Measurements from ENCODE around the gene SLC22A15.
"Not testable (repeated sequence)": the region's sequence is repeated elsewhere in the genome, so short reads cannot be mapped to it uniquely, and the experiment has no call there.

SLC22A15 gene

GRCh38 chr1:116044071-116044470 lies 67.8 kb downstream of the SLC22A15 start:
- no peak for DNase-seq

DNA sequence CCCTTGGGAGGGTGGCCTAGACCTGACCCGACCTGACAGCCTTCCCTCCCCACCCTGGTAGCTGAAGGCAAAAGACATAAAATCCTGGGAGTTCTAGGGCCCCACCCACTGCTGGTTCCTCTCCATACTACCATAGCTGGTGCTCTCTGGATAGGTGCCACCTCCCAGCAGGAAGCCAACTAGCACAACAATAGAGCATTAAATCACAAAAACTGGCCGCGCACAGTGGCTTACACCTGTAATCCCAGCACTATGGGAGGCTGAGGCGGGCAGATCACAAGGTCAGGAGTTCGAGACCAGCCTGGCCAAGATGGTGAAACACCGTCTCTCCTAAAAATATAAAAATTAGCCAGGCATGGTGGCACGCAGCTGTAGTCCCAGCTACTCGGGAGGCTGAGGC lies 70.6 kb downstream of the SLC22A15 start:
- DNase-seq: not testable (repeated sequence)

- DNase-seq: not testable (repeated sequence)
Observed at GRCh38 chr1:116051896-116052295, 75.6 kb downstream of the SLC22A15 start.

- no peak for DNase-seq
Observed at GRCh38 chr1:116062201-116062600, 85.9 kb downstream of the SLC22A15 start.

GRCh38 chr1:116064616-116065015 lies 88.3 kb downstream of the SLC22A15 start:
- no peak for DNase-seq

- DNase-seq: no peak
Observed at GRCh38 chr1:116066868-116067565, 90.7 kb downstream of the SLC22A15 start.

- DNase-seq: no peak
Observed at GRCh38 chr1:116067566-116067890, 91.2 kb downstream of the SLC22A15 start.

GRCh38 chr1:116075575-116075974 lies 99.3 kb downstream of the SLC22A15 start:
- no peak for DNase-seq

GRCh38 chr1:116075990-116076389 lies 99.7 kb downstream of the SLC22A15 start:
- DNase-seq: no peak

DNA sequence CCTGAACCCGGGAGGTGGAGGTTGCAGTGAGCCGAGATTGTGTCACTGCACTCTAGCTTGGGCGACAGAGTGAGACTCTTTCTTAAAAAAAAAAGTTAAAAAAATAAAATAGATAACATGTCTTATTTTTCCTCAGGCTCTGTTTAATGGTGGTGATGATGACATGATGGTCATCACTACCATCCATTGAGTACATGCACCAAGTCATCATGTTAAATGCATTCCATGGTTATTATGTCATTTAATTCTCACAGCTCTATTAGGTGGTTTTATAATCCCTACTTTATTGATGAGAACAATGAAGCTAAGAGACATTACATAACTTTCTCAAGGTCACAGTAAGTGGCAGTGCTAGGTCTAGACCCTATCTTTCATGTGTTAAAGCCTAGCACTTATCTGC lies 100.5 kb downstream of the SLC22A15 start:
- DNase-seq: no peak

DNA sequence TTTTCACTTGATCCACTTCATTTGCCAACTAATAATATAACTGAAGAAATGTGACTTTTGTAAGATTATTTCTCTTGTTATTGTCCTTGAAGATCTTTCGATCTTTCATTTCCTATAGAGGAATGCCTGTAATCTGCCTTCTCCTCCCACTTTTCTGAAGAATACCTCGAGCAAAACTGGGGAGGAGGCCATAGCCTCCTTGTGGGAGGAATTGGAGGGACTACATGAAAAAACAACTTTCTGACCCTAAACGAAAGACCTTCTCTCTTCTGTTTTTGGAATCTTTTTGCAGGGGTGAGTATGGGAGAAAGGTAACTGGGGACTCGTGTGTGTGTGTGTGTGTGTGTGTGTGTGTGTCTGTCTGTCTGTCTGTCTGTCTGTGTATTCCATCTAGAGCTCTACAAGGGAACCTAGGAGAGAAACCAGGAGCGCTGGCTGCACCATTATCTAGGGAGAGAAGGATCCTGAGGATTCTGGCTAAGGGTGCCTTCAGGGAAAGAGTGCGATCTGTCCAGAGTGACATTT lies 102.4 kb downstream of the SLC22A15 start:
- DNase-seq: no peak

DNA sequence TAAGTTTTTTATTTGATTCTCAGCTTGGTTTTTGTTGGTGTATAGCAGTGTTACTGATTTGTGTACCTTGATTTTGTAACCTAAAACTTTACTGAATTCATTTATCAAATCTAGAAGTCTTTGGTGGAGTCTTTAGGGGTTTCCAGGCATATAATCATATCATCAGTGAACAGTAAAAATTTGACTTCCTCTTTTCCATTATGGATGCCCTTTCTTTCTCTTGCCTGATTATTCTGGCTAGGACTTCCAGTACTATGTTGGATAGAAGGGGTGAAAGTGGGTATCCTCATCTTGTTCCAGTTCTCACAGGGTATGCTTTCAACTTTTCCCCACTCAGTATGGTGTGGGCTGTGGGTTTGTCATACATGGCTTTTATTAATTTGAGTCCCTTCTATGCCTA lies 111.3 kb downstream of the SLC22A15 start:
- DNase-seq: no peak

DNA sequence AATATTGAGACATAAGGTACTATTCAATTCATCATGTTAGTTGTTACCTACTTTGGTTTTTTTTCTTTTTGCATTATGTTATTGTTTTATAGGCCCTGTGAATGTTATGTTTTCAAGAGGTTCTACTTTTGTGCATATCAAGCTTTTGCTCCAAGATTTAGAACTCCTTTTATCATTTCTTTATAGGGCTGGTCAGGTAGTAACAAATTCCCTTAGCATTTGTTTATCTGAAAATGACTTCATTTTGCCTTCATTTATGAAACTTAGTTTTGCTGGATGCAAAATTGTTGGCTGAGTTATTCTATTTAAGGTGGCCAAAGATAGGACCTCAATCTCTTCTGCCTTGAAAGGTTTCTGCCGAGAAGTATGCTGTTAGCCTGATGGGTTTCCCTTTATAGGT lies 113.6 kb downstream of the SLC22A15 start:
- no peak for DNase-seq

DNA sequence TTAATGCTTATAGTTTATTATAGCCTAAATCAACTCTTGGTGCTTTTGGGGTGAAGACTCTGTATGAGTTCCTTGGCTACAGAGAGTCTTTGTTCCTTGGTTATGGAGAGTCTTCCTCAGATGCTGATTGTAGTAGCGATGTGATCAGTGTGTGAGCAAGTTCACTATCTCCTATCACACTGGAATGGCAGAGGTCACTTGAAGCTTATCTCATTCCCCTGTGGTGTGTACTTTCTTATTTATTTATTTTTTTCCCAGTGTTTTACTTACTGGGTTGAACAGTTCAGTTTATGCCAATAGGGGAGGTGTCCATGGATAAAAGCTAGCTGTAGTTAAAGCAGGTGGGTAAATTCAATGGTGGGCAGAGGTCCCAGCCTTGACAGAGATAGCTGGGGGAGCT lies 114.8 kb downstream of the SLC22A15 start:
- DNase-seq: no peak

DNA sequence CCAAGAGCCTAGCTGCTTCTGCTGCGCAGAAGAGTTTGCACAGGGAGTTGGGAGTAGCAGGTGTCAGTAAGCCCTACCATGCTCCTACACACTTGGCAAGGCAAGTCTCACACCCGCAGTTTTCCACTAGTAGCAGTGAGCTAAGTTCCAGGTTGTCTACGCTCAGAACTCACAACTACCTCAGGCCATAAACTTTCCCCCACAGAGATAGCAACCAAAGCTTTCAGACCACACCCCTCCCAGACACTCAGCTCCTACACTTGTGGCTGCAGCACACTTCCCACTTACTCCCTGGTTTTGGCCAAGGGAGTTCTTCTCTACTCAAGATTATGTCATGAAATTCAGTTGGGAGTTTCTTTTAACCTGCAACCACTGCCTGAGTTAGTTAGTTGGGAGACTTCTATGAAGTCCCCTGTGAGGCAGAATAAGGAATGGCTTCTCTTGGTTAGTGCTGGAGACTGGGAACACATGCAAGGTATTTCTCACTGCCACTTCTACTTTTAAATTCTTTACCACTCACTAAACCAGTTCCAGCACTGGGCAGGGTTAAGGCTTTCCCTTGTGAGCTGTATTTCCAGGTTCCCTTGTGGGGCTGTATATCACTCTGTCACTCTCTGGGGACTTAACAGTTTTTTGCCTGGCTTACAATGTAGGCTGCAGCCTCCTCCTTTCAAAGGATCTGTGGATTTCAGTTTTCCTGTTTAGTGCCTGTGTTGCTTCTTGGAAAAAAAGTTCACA lies 116.6 kb downstream of the SLC22A15 start:
- DNase-seq: no peak

DNA sequence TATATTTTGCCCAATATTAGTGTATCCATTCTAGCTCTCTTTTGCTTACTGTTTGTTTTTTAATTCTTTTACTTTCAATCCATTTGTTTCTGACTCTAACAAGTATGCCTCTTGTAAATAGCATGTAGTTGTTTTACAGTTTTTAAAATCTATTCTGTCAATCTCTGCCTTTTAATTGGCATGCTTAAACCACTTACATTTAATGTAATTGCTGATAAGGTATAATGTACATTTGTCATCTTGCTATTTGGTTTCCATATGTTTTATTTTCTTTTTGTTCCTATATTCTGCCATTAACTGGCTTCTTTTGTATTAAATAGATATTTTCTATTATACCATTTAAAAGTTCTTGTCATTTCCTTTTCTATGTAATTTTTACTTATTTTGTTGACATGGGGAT lies 118.7 kb downstream of the SLC22A15 start:
- no peak for DNase-seq

DNA sequence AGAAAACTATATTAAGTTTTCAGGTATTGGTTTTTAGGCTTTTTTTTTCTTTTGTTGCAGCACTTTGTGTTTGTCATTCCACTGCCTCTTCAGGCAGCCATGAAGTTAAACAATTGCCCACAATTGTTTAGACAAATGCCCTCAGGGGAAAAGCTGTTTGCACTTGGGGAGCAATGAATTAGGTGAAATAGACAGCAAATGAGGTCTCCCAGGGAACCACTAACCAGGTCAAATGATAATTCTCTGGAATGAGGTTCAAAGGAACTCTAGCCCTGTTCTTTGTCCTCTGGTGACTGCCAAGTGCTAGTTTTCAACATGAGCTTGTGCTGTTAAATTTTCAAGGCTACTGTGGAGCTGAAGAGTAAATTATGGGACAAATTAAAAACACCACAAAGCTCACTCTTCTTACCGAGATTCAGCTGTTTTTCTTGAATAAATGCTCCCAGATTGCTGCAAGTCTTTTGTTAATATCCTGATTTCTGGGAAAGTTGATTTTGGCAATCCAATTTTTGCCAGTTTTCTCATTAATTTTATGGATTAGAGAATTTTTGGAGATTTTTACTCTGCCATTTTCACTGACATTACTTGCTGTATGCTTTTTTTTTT lies 119.8 kb downstream of the SLC22A15 start:
- DNase-seq: no peak

GRCh38 chr1:116097626-116098025 lies 121.3 kb downstream of the SLC22A15 start:
- DNase-seq: no peak

DNA sequence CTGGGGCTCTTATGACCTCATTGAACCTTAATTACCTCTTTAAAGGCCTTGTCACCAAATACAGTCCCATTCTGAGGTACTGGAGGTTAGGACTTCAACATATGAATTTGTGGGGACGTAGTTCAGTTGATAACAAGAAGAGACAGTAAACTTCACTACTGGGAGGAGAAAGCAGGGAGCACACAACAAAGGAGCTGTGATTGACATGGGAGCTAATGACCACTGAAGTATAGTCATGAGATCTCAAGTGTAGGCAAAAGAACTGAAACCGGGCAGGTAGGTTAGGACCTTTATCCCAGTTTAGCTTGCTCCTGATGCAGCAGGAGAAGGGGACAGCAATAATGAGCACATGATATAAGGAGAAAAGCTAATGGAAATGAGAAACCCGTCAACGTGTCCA lies 123.1 kb downstream of the SLC22A15 start:
- DNase-seq: no peak

- no peak for DNase-seq
Observed at GRCh38 chr1:116099919-116100318, 123.6 kb downstream of the SLC22A15 start.

GRCh38 chr1:116104667-116105066 lies 128.4 kb downstream of the SLC22A15 start:
- no peak for DNase-seq

- no peak for DNase-seq
Observed at GRCh38 chr1:116105996-116106395, 129.7 kb downstream of the SLC22A15 start.

GRCh38 chr1:116106646-116107045 lies 130.3 kb downstream of the SLC22A15 start:
- no peak for DNase-seq

GRCh38 chr1:116107371-116107770 lies 131.1 kb downstream of the SLC22A15 start:
- no peak for DNase-seq
